Left renal cortex interstitium (tissue), 4 donors: Measurements from ENCODE around the gene HBB. TPM values are rescaled to one million over a fixed set of nuclear protein-coding genes. Genes with fewer than 3 reads are reported as not detected.

Experiments used
- polyA plus RNA-seq, 4 donors: library from polyadenylated mRNA; unstranded; fragments of 120-200 nt; gene quantifications; one replicate each; pipeline ENCODE4 v1.2.1, GENCODE V29; 2013; ENCODE audit not compliant: insufficient read length in 4 of 4

HBB gene
- polyA plus RNA-seq, 4 donors, result 91.1 to 212 (median 149) TPM

Other genes starting within 250 kb of the HBB start
- under 1 TPM; 0.03 to 0.24 (median 0.07) TPM for gene OR51L1, start 232.2 kb downstream of the HBB start, polyA plus RNA-seq
- not detected for gene OR52J3, start 180.5 kb downstream of the HBB start, polyA plus RNA-seq
- not detected for gene OR52E2, start 167.4 kb downstream of the HBB start, polyA plus RNA-seq
- gene OR52E1, start 157.5 kb downstream of the HBB start, polyA plus RNA-seq, result not detected
- gene OR52A5, start 88.7 kb downstream of the HBB start, polyA plus RNA-seq, result under 1 TPM in 1 of 4 donors, not detected in 3; 0.03 TPM
- gene OR52A1, start 72.3 kb downstream of the HBB start, polyA plus RNA-seq, result under 1 TPM in 3 of 4 donors, not detected in 1; 0.02 to 0.08 (median 0.05) TPM
- not detected for gene OR51V1, start 26.4 kb downstream of the HBB start, polyA plus RNA-seq
- 1 to 10 TPM; 1.2 to 4.1 (median 2.4) TPM for gene HBD, start 7.4 kb upstream of the HBB start, polyA plus RNA-seq
- gene HBG1, start 22.8 kb upstream of the HBB start, polyA plus RNA-seq, result 1 to 10 TPM; 3.5 to 7.1 (median 5.8) TPM
- gene HBG2, start 27.7 kb upstream of the HBB start, polyA plus RNA-seq, result 1,000 to 10,000 TPM; 1,196 to 3,386 (median 2,205) TPM
- 1 to 10 TPM; 3.6 to 9.8 (median 7.9) TPM for gene HBE1, start 42.9 kb upstream of the HBB start, polyA plus RNA-seq
- under 1 TPM in 2 of 4 donors, not detected in 2; 0.33 to 0.59 TPM for gene OR51B4, start 74.9 kb upstream of the HBB start, polyA plus RNA-seq
- not detected for gene OR51B2, start 97.2 kb upstream of the HBB start, polyA plus RNA-seq
- gene OR51B5, start 116.5 kb upstream of the HBB start, polyA plus RNA-seq, result under 1 TPM; 0.17 to 0.92 (median 0.72) TPM
- gene OR51B6, start 124.4 kb upstream of the HBB start, polyA plus RNA-seq, result not detected
- gene OR51M1, start 156.7 kb upstream of the HBB start, polyA plus RNA-seq, result under 1 TPM in 2 of 4 donors, not detected in 2; 0.05 to 0.13 TPM
- under 1 TPM in 1 of 4 donors, not detected in 3; 0.09 TPM for gene OR51Q1, start 195.0 kb upstream of the HBB start, polyA plus RNA-seq
- gene OR51I1, start 214.4 kb upstream of the HBB start, polyA plus RNA-seq, result not detected
- under 1 TPM in 1 of 4 donors, not detected in 3; 0.04 TPM for gene OR51I2, start 222.3 kb upstream of the HBB start, polyA plus RNA-seq